Duodenal mucosa (tissue), 2 donors: Measurements from ENCODE around the gene CLASP1.

Experiments
- H3K27ac ChIP-seq: one replicate; pipeline ENCODE4 v1.7.0; 2013; ENCODE audit warnings: low read depth, low read length
- H3K27me3 ChIP-seq, 2 donors: one replicate each; pipeline ENCODE4 v1.7.0; 2013; ENCODE audit warnings: low read length in 2 of 2, control low read depth in 1 of 2; ENCODE audit not compliant: insufficient read depth in 2 of 2, control insufficient read depth in 1 of 2
- H3K36me3 ChIP-seq, 2 donors: one replicate each; pipeline ENCODE4 v1.7.0; 2013; ENCODE audit warnings: low read length in 2 of 2, control low read depth in 1 of 2; ENCODE audit not compliant: insufficient read depth in 2 of 2, control insufficient read depth in 1 of 2
- H3K4me1 ChIP-seq, 2 donors: one replicate each; pipeline ENCODE4 v1.7.0; 2013; ENCODE audit warnings: low read length in 2 of 2, control low read depth in 1 of 2; ENCODE audit not compliant: insufficient read depth in 2 of 2, control insufficient read depth in 1 of 2
- H3K4me3 ChIP-seq, 2 donors: one replicate each; pipeline ENCODE4 v1.7.0; 2013; ENCODE audit warnings: low read length in 2 of 2, low read depth in 1 of 2
- H3K9ac ChIP-seq, 2 donors: one replicate each; pipeline ENCODE4 v1.7.0; 2013; ENCODE audit warnings: low read length in 2 of 2, low read depth in 1 of 2
- H3K9me3 ChIP-seq, 2 donors: one replicate each; pipeline ENCODE4 v1.7.0; 2013; ENCODE audit warnings: low read length in 2 of 2, control low read depth in 1 of 2; ENCODE audit not compliant: control insufficient read depth in 1 of 2

Gene CLASP1

GRCh38 chr2:121419081-121419699 lies 230.1 kb downstream of the CLASP1 start:
- no peaks in the 10 kb centered on the region for H3K27me3 ChIP-seq
- no peak overlapping the region for H3K4me3 ChIP-seq
- H3K4me1 ChIP-seq = peaks cover 0 to 3% of the 10 kb centered on the region in 2 donors
- H3K27ac ChIP-seq = no peak overlapping the region
- H3K9ac ChIP-seq = no peak overlapping the region
- no peaks in the 10 kb centered on the region for H3K9me3 ChIP-seq
- H3K36me3 ChIP-seq = peaks cover 22 to 29% of the 10 kb centered on the region in 2 donors

GRCh38 chr2:121418494-121419058 lies 230.7 kb downstream of the CLASP1 start:
- no peak overlapping the region for H3K4me3 ChIP-seq
- H3K9me3 ChIP-seq = no peaks in the 10 kb centered on the region
- no peaks in the 10 kb centered on the region for H3K27me3 ChIP-seq
- peaks cover 16 to 34% of the 10 kb centered on the region in 2 donors for H3K36me3 ChIP-seq
- H3K27ac ChIP-seq = no peak overlapping the region
- H3K9ac ChIP-seq = no peak overlapping the region
- peaks cover 0 to 3% of the 10 kb centered on the region in 2 donors for H3K4me1 ChIP-seq

GRCh38 chr2:121417826-121418225 lies 231.4 kb downstream of the CLASP1 start:
- H3K36me3 ChIP-seq = peaks cover 16 to 34% of the 10 kb centered on the region in 2 donors

GRCh38 chr2:121415727-121416126 lies 233.5 kb downstream of the CLASP1 start:
- Histone ChIP-seq H3K27me3 (no peaks in the 10 kb centered on the region), H3K9me3 (no peaks in the 10 kb centered on the region), H3K9ac (no peak overlapping the region), H3K36me3 (peaks cover 14 to 38% of the 10 kb centered on the region in 2 donors), H3K27ac (no peak overlapping the region), H3K4me1 (peaks cover 0 to 3% of the 10 kb centered on the region in 2 donors), H3K4me3 (no peak overlapping the region)

More at GRCh38 chr2:121417826-121418225, 231.4 kb downstream of the CLASP1 start:
- Histone ChIP-seq H3K27ac (no peak overlapping the region), H3K9ac (no peak overlapping the region), H3K4me3 (no peak overlapping the region), H3K27me3 (no peaks in the 10 kb centered on the region), H3K4me1 (peaks cover 0 to 3% of the 10 kb centered on the region in 2 donors), H3K9me3 (no peaks in the 10 kb centered on the region)

- Histone ChIP-seq H3K36me3 (peaks cover 14 to 48% of the 10 kb centered on the region in 2 donors), H3K4me3 (no peak overlapping the region), H3K27me3 (no peaks in the 10 kb centered on the region), H3K4me1 (no peaks in the 10 kb centered on the region), H3K9me3 (no peaks in the 10 kb centered on the region), H3K9ac (no peak overlapping the region), H3K27ac (no peak overlapping the region)
Measured at GRCh38 chr2:121412349-121412748, 236.9 kb downstream of the CLASP1 start.

GRCh38 chr2:121409966-121410365 lies 239.3 kb downstream of the CLASP1 start:
- H3K4me1 ChIP-seq = no peaks in the 10 kb centered on the region
- no peak overlapping the region for H3K27ac ChIP-seq
- H3K4me3 ChIP-seq = no peak overlapping the region

GRCh38 chr2:121409388-121409787 lies 239.9 kb downstream of the CLASP1 start:
- peaks cover 14 to 49% of the 10 kb centered on the region in 2 donors for H3K36me3 ChIP-seq
- no peaks in the 10 kb centered on the region for H3K27me3 ChIP-seq
- H3K9ac ChIP-seq = no peak overlapping the region
- H3K27ac ChIP-seq = no peak overlapping the region
- no peaks in the 10 kb centered on the region for H3K9me3 ChIP-seq
- no peak overlapping the region for H3K4me3 ChIP-seq
- H3K4me1 ChIP-seq = no peaks in the 10 kb centered on the region

More at GRCh38 chr2:121409966-121410365, 239.3 kb downstream of the CLASP1 start:
- Histone ChIP-seq H3K9ac (no peak overlapping the region), H3K9me3 (no peaks in the 10 kb centered on the region), H3K27me3 (no peaks in the 10 kb centered on the region), H3K36me3 (peaks cover 11 to 54% of the 10 kb centered on the region in 2 donors)

- Histone ChIP-seq H3K27me3 (no peaks in the 10 kb centered on the region), H3K4me3 (no peak overlapping the region), H3K27ac (no peak overlapping the region), H3K36me3 (peaks cover 14 to 48% of the 10 kb centered on the region in 2 donors), H3K9ac (no peak overlapping the region), H3K4me1 (no peaks in the 10 kb centered on the region), H3K9me3 (no peaks in the 10 kb centered on the region)
Measured at GRCh38 chr2:121408641-121409040, 240.6 kb downstream of the CLASP1 start.

GRCh38 chr2:121405233-121405632 lies 244.0 kb downstream of the CLASP1 start:
- Histone ChIP-seq H3K27ac (no peak overlapping the region), H3K36me3 (peaks cover 23 to 52% of the 10 kb centered on the region in 2 donors), H3K27me3 (no peaks in the 10 kb centered on the region), H3K9me3 (no peaks in the 10 kb centered on the region), H3K4me3 (no peak overlapping the region), H3K9ac (no peak overlapping the region), H3K4me1 (no peaks in the 10 kb centered on the region)

- no peaks in the 10 kb centered on the region for H3K9me3 ChIP-seq
- peaks cover 41 to 55% of the 10 kb centered on the region in 2 donors for H3K36me3 ChIP-seq
- no peak overlapping the region for H3K27ac ChIP-seq
- no peak overlapping the region for H3K9ac ChIP-seq
- no peaks in the 10 kb centered on the region for H3K4me1 ChIP-seq
- H3K4me3 ChIP-seq = no peak overlapping the region
- no peaks in the 10 kb centered on the region for H3K27me3 ChIP-seq
Measured at GRCh38 chr2:121400201-121400600, 249.1 kb downstream of the CLASP1 start.
